Activated naive CD8-positive, alpha-beta T cell treated with anti-CD3 and anti-CD28 coated beads, Interleukin-2, amount 10 ng/mL, durations not matched to agents 7 days and 5 days (primary cell): ENCODE results near the gene GLRA3. TPM values are rescaled to one million over a fixed set of nuclear protein-coding genes. Genes with fewer than 3 reads are reported as not detected.
"Not testable (repeated sequence)": the region's sequence is repeated elsewhere in the genome, so short reads cannot be mapped to it uniquely, and the experiment has no call there.

ENCODE experiments used
- ATAC-seq: fragments of 150-1000 bp; cut with Tn5 transposase; one replicate; pipeline ENCODE4 v1.10.0; 2021; ENCODE audit warnings: low read depth, moderate library complexity
- POLR2A ChIA-PET: fragments of 350-600 bp; sonication (Branson Sonifier 250); formaldehyde crosslinking; loops from one replicate; lab custom pipeline; 2021; ENCODE audit warnings: antibody characterized with exemption; lab: Charles Lee
- DNase-seq: peaks from one replicate; pipeline ENCODE4 v3.0.0; 2021
- H3K27ac Mint-ChIP-seq: one replicate; pipeline ENCODE4 v1.8.0; 2022; ENCODE audit warnings: mild to moderate bottlenecking, mixed read lengths
- H3K27me3 Mint-ChIP-seq: one replicate; pipeline ENCODE4 v1.8.0; 2022; ENCODE audit warnings: mild to moderate bottlenecking, moderate library complexity, mixed read lengths
- H3K36me3 Mint-ChIP-seq: one replicate; pipeline ENCODE4 v1.8.0; 2021; ENCODE audit warnings: mild to moderate bottlenecking, mixed read lengths
- H3K4me1 Mint-ChIP-seq: one replicate; pipeline ENCODE4 v1.8.0; 2021; ENCODE audit warnings: mixed read lengths
- H3K4me3 Mint-ChIP-seq: one replicate; pipeline ENCODE4 v1.8.0; 2022; ENCODE audit warnings: mild to moderate bottlenecking, moderate library complexity, mixed read lengths
- H3K9me3 Mint-ChIP-seq: one replicate; pipeline ENCODE4 v1.8.0; 2021; ENCODE audit warnings: mixed read lengths
- total RNA-seq, 2 experiments: library from RNA; stranded (reverse); gene quantifications; one replicate each; pipeline ENCODE4 v1.2.3, GENCODE V29; 2021

Gene GLRA3
- total RNA-seq, 2 experiments from 2014 or later = not detected

DNA sequence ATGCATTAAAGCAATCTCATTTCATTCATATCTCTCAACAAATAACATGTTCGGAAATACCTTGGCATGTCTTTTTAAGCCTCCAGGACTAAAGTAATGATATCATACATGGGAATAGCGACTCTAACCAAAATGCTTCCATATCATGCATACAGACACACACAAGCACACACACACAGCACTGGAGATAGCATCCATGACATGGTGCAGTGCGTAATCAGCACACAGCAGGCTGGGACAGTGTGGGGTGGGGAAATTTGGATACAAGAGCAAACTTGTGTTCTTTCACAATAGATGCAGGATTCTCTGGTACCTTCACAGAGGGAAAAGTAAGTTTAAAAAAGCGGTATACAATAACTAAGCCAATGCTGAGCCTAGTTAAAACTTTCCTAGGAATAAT is 174.4 kb downstream of the GLRA3 start:
- POLR2A ChIA-PET = no interaction called here

GRCh38 chr4:174650711-174651355 is 178.2 kb downstream of the GLRA3 start:
- no peaks in the 10 kb centered on the region for H3K27me3 Mint-ChIP-seq
- no peak for ATAC-seq
- H3K36me3 Mint-ChIP-seq = no peaks in the 10 kb centered on the region
- POLR2A ChIA-PET = no interaction called here
- H3K27ac Mint-ChIP-seq = no peak overlapping the region
- no peaks in the 10 kb centered on the region for H3K9me3 Mint-ChIP-seq
- DNase-seq = no peak
- H3K4me3 Mint-ChIP-seq = no peak overlapping the region
- H3K4me1 Mint-ChIP-seq = no peaks in the 10 kb centered on the region

More for the DNA sequence above, 174.4 kb downstream of the GLRA3 start:
- no peak for ATAC-seq
- no peak overlapping the region for H3K4me3 Mint-ChIP-seq
- no peaks in the 10 kb centered on the region for H3K27me3 Mint-ChIP-seq
- no peaks in the 10 kb centered on the region for H3K9me3 Mint-ChIP-seq
- no peak overlapping the region for H3K27ac Mint-ChIP-seq
- H3K4me1 Mint-ChIP-seq = no peaks in the 10 kb centered on the region
- no peak for DNase-seq
- H3K36me3 Mint-ChIP-seq = no peaks in the 10 kb centered on the region

DNA sequence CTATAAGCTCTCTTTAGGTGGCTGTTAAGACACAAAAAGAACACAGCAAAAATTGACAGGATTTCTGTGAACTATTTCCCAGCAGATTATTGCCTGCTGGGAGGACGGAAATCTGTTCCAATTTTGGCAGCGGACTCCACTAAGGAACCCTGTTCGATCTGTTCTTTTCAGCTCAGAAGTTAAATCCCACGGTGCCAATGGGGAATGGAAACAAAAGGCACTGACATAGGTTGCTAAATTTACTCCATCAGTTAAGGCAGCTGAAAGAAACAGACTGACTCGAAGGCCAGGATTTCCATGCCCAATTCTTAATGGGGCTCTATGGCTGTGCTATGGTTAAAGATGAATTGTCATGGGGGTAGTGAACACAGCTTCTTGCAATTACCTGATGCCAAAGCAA is 180.2 kb downstream of the GLRA3 start:
- Mint-ChIP-seq H3K4me3 (no peak overlapping the region), H3K9me3 (no peaks in the 10 kb centered on the region)

DNA sequence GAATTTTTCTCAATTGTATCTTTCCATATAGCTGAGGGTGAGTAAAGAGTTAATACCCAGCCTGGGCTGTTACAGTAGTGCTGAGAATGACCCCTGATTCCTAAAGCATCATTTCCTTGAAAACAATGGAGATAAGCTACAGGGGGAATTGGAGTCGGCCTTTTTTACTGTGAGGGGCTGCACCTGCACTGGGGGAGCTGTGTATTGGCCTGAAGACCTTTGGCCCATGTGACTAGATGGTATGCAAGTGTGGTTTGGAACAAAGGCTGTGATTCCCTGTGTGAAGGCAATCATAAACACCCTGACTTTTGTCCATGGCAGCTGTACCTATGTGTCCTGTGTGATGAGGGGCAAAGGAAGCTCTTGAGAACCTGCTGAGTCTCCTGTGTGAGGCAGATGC is 182.7 kb downstream of the GLRA3 start:
- POLR2A ChIA-PET = no interaction called here
- H3K9me3 Mint-ChIP-seq = no peaks in the 10 kb centered on the region
- no peak for ATAC-seq
- H3K36me3 Mint-ChIP-seq = no peaks in the 10 kb centered on the region
- H3K27ac Mint-ChIP-seq = no peak overlapping the region
- no peak overlapping the region for H3K4me3 Mint-ChIP-seq
- no peak for DNase-seq
- H3K27me3 Mint-ChIP-seq = peaks cover 3% of the 10 kb centered on the region
- H3K4me1 Mint-ChIP-seq = no peaks in the 10 kb centered on the region

More for the DNA sequence above, 180.2 kb downstream of the GLRA3 start:
- no peaks in the 10 kb centered on the region for H3K4me1 Mint-ChIP-seq
- H3K27me3 Mint-ChIP-seq = no peaks in the 10 kb centered on the region
- DNase-seq = no peak
- ATAC-seq = no peak
- H3K36me3 Mint-ChIP-seq = no peaks in the 10 kb centered on the region
- H3K27ac Mint-ChIP-seq = no peak overlapping the region
- POLR2A ChIA-PET = no interaction called here

- DNase-seq = no peak
- Mint-ChIP-seq H3K9me3 (no peaks in the 10 kb centered on the region), H3K4me3 (no peak overlapping the region), H3K27ac (no peak overlapping the region), H3K4me1 (no peaks in the 10 kb centered on the region), H3K27me3 (peaks cover 6% of the 10 kb centered on the region), H3K36me3 (no peaks in the 10 kb centered on the region)
- POLR2A ChIA-PET = no interaction called here
- ATAC-seq = no peak
Measured at GRCh38 chr4:174640146-174640545, 188.9 kb downstream of the GLRA3 start.

DNA sequence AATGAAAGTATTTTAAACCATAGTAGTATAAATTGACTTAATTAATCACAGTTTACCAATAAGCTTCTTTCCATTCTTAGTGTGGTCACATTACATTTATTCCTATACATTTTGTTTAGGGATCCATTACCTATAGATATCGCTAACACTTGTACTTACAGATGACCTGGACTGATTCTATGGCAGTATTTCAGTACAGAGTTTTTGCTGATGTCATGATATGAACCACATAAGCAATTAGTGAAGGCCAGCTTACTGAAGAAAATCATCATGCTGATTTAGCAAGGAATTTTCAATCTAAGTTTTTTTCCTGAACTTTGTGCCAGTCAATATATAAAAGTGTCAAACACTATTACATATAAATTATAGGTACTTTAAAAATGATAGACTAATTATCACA is 193.3 kb downstream of the GLRA3 start:
- ATAC-seq (no peak), DNase-seq (no peak)
- Mint-ChIP-seq H3K27me3 (peaks cover 3% of the 10 kb centered on the region), H3K27ac (no peak overlapping the region), H3K4me3 (no peak overlapping the region), H3K9me3 (no peaks in the 10 kb centered on the region), H3K36me3 (no peaks in the 10 kb centered on the region), H3K4me1 (peaks cover 3% of the 10 kb centered on the region)
- POLR2A ChIA-PET = no interaction called here

- POLR2A ChIA-PET = no interaction called here
- H3K36me3 Mint-ChIP-seq = no peaks in the 10 kb centered on the region
- H3K4me3 Mint-ChIP-seq = no peak overlapping the region
- no peak for ATAC-seq
- H3K27me3 Mint-ChIP-seq = no peaks in the 10 kb centered on the region
- peaks cover 3% of the 10 kb centered on the region for H3K4me1 Mint-ChIP-seq
- H3K9me3 Mint-ChIP-seq = no peaks in the 10 kb centered on the region
- no peak for DNase-seq
- no peak overlapping the region for H3K27ac Mint-ChIP-seq
Measured at GRCh38 chr4:174633399-174633798, 195.6 kb downstream of the GLRA3 start.

- POLR2A ChIA-PET = no interaction called here
Measured at GRCh38 chr4:174631901-174632758, 196.9 kb downstream of the GLRA3 start.

GRCh38 chr4:174629907-174630450 is 199.1 kb downstream of the GLRA3 start:
- POLR2A ChIA-PET, H3K9me3 Mint-ChIP-seq, H3K27ac Mint-ChIP-seq, H3K4me3 Mint-ChIP-seq, H3K4me1 Mint-ChIP-seq, H3K36me3 Mint-ChIP-seq, H3K27me3 Mint-ChIP-seq, ATAC-seq, DNase-seq: not testable (repeated sequence)

More at GRCh38 chr4:174631901-174632758, 196.9 kb downstream of the GLRA3 start:
- ATAC-seq = peak; percentile 65
- Mint-ChIP-seq H3K27me3 (no peaks in the 10 kb centered on the region), H3K4me1 (peaks cover 3% of the 10 kb centered on the region), H3K27ac (no peak overlapping the region), H3K36me3 (no peaks in the 10 kb centered on the region), H3K9me3 (no peaks in the 10 kb centered on the region), H3K4me3 (no peak overlapping the region)
- DNase-seq = no peak

GRCh38 chr4:174629265-174629664 is 199.8 kb downstream of the GLRA3 start:
- no peak overlapping the region for H3K4me3 Mint-ChIP-seq
- H3K9me3 Mint-ChIP-seq = no peaks in the 10 kb centered on the region
- H3K36me3 Mint-ChIP-seq = no peaks in the 10 kb centered on the region
- no peaks in the 10 kb centered on the region for H3K27me3 Mint-ChIP-seq
- peaks cover 3% of the 10 kb centered on the region for H3K4me1 Mint-ChIP-seq
- no peak for DNase-seq
- POLR2A ChIA-PET = no interaction called here
- no peak overlapping the region for H3K27ac Mint-ChIP-seq
- no peak for ATAC-seq

GRCh38 chr4:174628191-174628590 is 200.9 kb downstream of the GLRA3 start:
- Mint-ChIP-seq H3K27ac (no peak overlapping the region), H3K4me3 (no peak overlapping the region), H3K9me3 (no peaks in the 10 kb centered on the region), H3K36me3 (no peaks in the 10 kb centered on the region), H3K4me1 (no peaks in the 10 kb centered on the region), H3K27me3 (no peaks in the 10 kb centered on the region)
- no peak for ATAC-seq
- DNase-seq = no peak
- POLR2A ChIA-PET = no interaction called here

GRCh38 chr4:174627473-174627872 is 201.6 kb downstream of the GLRA3 start:
- H3K27ac Mint-ChIP-seq = no peak overlapping the region
- no peaks in the 10 kb centered on the region for H3K27me3 Mint-ChIP-seq
- ATAC-seq = no peak

GRCh38 chr4:174626342-174627008 is 202.6 kb downstream of the GLRA3 start:
- no peak overlapping the region for H3K4me3 Mint-ChIP-seq
- H3K27me3 Mint-ChIP-seq = no peaks in the 10 kb centered on the region
- POLR2A ChIA-PET = no interaction called here
- H3K9me3 Mint-ChIP-seq = no peaks in the 10 kb centered on the region
- H3K36me3 Mint-ChIP-seq = no peaks in the 10 kb centered on the region
- DNase-seq (no peak), ATAC-seq (no peak)
- H3K27ac Mint-ChIP-seq = no peak overlapping the region
- H3K4me1 Mint-ChIP-seq = no peaks in the 10 kb centered on the region

More at GRCh38 chr4:174627473-174627872, 201.6 kb downstream of the GLRA3 start:
- Mint-ChIP-seq H3K36me3 (no peaks in the 10 kb centered on the region), H3K4me1 (no peaks in the 10 kb centered on the region), H3K4me3 (no peak overlapping the region), H3K9me3 (no peaks in the 10 kb centered on the region)
- no peak for DNase-seq
- POLR2A ChIA-PET = no interaction called here
